ENCODE results near the gene CCL20. TPM values are rescaled to one million over a fixed set of nuclear protein-coding genes. Genes with fewer than 3 reads are reported as not detected.

CCL20 gene
- 2.7 TPM for total RNA-seq
- 2.5 TPM for polyA plus RNA-seq (ENCODE audit: insufficient read depth, low read depth, low replicate concordance)
- long read RNA-seq, donor 1, result 0 reads
- long read RNA-seq, donor 2, result 0 reads
- long read RNA-seq, donor 3, result 0 reads
- long read RNA-seq, donor 4, result 0 reads
- long read RNA-seq, donor 5, result 0 reads
- long read RNA-seq, donor 6, partial matches to known transcripts, result 0 of 1 reads
- long read RNA-seq, donor 6, other reads (novel, unspliced or antisense), result 0 of 1 reads
- long read RNA-seq, donor 7, partial matches to known transcripts, result 0 of 3 reads
- long read RNA-seq, donor 7, other reads (novel, unspliced or antisense), result 1 of 3 reads
- long read RNA-seq, donor 8, result 0 reads
- long read RNA-seq, donor 9, result 0 reads
- long read RNA-seq, donor 10, result 0 reads

- Histone ChIP-seq H3K4me3 (ENCODE audit: low read length in 3 of 3) (no peak within 1 kb of the TSS), H3K27me3 (ENCODE audit: control insufficient read depth, insufficient read depth, low read length) (no peaks in the 10 kb centered on the region), H3K27ac (ENCODE audit: low read depth in 2 of 2, low read length in 2 of 2) (peak within 1 kb of the TSS in 1 of 2 donors; percentile 10), H3K9ac (ENCODE audit: low read length in 3 of 3) (no peak within 1 kb of the TSS), H3K36me3 (ENCODE audit: control insufficient read depth in 2 of 3, insufficient read depth in 3 of 3, low read length in 3 of 3) (no peaks in the 10 kb centered on the region), H3K4me1 (ENCODE audit: control insufficient read depth in 2 of 3, insufficient read depth in 2 of 3, low read depth in 1 of 3, low read length in 3 of 3) (peaks cover 0 to 8% (median 4%) of the 10 kb centered on the region in 3 donors), H3K9me3 (ENCODE audit: control insufficient read depth in 2 of 3, insufficient read depth in 1 of 3, low read length in 3 of 3) (no peaks in the 10 kb centered on the region)
- FAIRE-seq (no peak), DNase-seq (no peak)
- TF ChIP-seq CTCF (IDR thresholded peaks at IDR 0.05; ENCODE audit: borderline replicate concordance, extremely low read depth, insufficient read depth), result no peak
- intact Hi-C loops (cut with DNase I), result no loop called here
Observed at GRCh38 chr2:227813562-227814353, at the start of gene CCL20. Gene CCL20, plus strand, starts transcription at chr2:227813842. Its CDS starts 70 bp downstream, at chr2:227813912.

GRCh38 chr2:227765788-227766372, 47.8 kb upstream of the CCL20 start:
- no peaks in the 10 kb centered on the region for H3K9me3 ChIP-seq (ENCODE audit: control insufficient read depth in 2 of 3, insufficient read depth in 1 of 3, low read length in 3 of 3)
- H3K36me3 ChIP-seq (ENCODE audit: control insufficient read depth in 2 of 3, insufficient read depth in 3 of 3, low read length in 3 of 3), result no peaks in the 10 kb centered on the region
- no peak for TF ChIP-seq CTCF (IDR thresholded peaks at IDR 0.05; ENCODE audit: borderline replicate concordance, extremely low read depth, insufficient read depth)
- no peak overlapping the region for H3K4me3 ChIP-seq (ENCODE audit: low read length in 3 of 3)
- intact Hi-C loops (cut with DNase I), result loop anchor here (10.0 kb wide), 1 partner anchor 361 kb away; no protein-coding TSS in a partner anchor
- peak overlapping the region; percentile 32 to 54 for H3K27ac ChIP-seq (ENCODE audit: low read depth in 2 of 2, low read length in 2 of 2)
- FAIRE-seq (no peak), DNase-seq (no peak)
- peaks cover 6 to 22% (median 6%) of the 10 kb centered on the region in 3 donors for H3K4me1 ChIP-seq (ENCODE audit: control insufficient read depth in 2 of 3, insufficient read depth in 2 of 3, low read depth in 1 of 3, low read length in 3 of 3)
- peak overlapping the region in 1 of 3 donors; percentile 71 for H3K9ac ChIP-seq (ENCODE audit: low read length in 3 of 3)
- H3K27me3 ChIP-seq (ENCODE audit: control insufficient read depth, insufficient read depth, low read length), result no peaks in the 10 kb centered on the region

GRCh38 chr2:227766373-227766883, 47.2 kb upstream of the CCL20 start:
- intact Hi-C loops (cut with DNase I), result loop anchor here (10.0 kb wide), 1 partner anchor 362 kb away; no protein-coding TSS in a partner anchor
- TF ChIP-seq CTCF (IDR thresholded peaks at IDR 0.05; ENCODE audit: borderline replicate concordance, extremely low read depth, insufficient read depth), result peak; percentile 91
- Histone ChIP-seq H3K4me1 (ENCODE audit: control insufficient read depth in 2 of 3, insufficient read depth in 2 of 3, low read depth in 1 of 3, low read length in 3 of 3) (peaks cover 3 to 17% (median 4%) of the 10 kb centered on the region in 3 donors), H3K27me3 (ENCODE audit: control insufficient read depth, insufficient read depth, low read length) (no peaks in the 10 kb centered on the region), H3K36me3 (ENCODE audit: control insufficient read depth in 2 of 3, insufficient read depth in 3 of 3, low read length in 3 of 3) (no peaks in the 10 kb centered on the region), H3K9me3 (ENCODE audit: control insufficient read depth in 2 of 3, insufficient read depth in 1 of 3, low read length in 3 of 3) (no peaks in the 10 kb centered on the region), H3K4me3 (ENCODE audit: low read length in 3 of 3) (no peak overlapping the region), H3K9ac (ENCODE audit: low read length in 3 of 3) (peak overlapping the region in 1 of 3 donors; percentile 71), H3K27ac (ENCODE audit: low read depth in 2 of 2, low read length in 2 of 2) (peak overlapping the region in 1 of 2 donors; percentile 54)
- DNase-seq (peak; percentile 77 to 90 (median 85)), FAIRE-seq (peak; percentile 65)
